Cortex of kidney (tissue), 1 donor: ENCODE results near the gene C3orf38.
A peak's percentile ranks its signal among the peaks of the same experiment; 100 is the strongest.
"Not testable (repeated sequence)": the region's sequence is repeated elsewhere in the genome, so short reads cannot be mapped to it uniquely, and the experiment has no call there.

ENCODE experiments used
- DNase-seq: peaks from one replicate; lab custom pipeline; 2025; lab: John Stamatoyannopoulos, UW

C3orf38 gene

DNA sequence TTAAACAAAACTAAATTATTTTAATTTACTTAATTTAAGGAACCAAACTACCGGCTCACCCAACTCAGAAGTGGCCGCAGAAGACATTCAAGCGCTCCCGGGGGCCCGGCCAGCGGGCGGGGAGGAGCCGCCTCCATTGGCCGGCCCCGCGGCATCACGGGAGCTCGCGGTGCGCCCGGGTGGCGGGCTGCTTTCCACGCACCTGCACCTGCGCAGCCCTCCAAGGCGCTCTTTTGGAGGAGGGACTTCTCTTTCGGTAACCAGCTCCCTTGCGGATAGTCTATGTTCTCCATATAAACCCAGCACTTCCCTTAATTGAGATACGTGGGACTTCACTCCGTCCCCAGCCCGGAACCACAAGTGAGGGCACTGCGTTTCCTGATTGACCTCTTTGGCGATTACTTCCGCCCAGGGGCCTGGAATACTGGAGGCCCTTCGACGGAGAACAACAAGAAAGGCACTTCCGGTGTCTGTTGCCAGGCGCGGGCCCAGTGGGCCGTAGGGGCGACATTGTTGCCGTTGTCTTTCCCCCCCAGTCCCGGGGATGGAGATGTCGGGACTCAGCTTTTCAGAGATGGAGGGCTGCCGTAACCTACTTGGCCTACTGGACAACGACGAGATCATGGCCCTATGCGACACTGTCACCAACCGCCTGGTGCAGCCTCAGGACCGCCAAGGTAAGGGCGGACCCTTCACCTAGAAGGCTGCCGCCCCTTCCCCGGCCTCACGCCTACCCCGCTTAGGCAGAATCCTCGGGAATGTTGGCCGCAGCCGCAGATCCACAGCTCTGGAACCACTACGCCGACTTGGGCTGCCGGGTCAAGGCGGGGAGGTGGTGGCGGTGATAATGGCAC, at the start of gene C3orf38:
Gene C3orf38, plus strand, starts transcription at position 451 of the 854 bp plus-strand sequence. Its CDS starts 94 bp downstream, at position 545.
- DNase-seq = peak; percentile 13

- no peak for DNase-seq
Measured at GRCh38 chr3:88101142-88101541, 48.6 kb upstream of the C3orf38 start.

GRCh38 chr3:88105325-88105724, 44.4 kb upstream of the C3orf38 start:
- no peak for DNase-seq

DNA sequence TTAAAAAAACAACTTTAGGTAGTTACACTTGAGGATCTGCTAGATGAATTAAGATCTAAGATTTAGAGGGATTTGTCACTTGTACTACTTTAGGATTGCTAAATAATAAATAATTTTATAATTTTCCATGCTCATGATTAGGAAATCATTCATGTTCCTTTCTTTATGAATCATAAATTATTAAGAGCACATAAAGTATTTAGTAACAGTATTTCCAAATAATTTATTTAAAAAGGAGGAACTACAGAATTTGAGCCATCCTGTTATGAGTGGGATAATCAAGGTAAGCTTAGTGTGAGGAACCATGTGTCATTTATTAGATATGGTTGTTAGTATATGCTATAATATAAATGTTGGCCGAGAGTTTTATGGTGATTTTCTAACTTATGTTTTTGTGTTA, 37.5 kb upstream of the C3orf38 start:
- DNase-seq = no peak

GRCh38 chr3:88113311-88114162, 36.2 kb upstream of the C3orf38 start:
- no peak for DNase-seq

- no peak for DNase-seq
Measured at GRCh38 chr3:88114878-88115549, 34.7 kb upstream of the C3orf38 start.

DNA sequence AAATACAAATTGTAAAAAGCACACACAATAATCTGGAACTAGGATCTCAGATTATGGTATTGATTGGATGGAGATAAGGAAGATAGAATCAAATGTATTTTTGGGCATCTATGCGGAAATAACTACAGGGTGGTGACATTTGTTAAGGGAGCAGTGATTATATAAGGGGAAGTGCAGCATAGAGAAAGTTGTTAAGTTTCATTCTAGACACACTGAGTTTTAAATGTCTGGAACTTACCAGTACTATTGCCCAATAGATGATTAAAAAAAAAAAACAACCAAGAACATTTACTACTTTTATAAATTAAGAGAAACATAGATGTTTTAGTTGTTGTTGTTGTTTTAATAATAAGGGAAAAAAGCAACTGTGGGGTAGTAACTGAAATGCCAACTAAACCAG, 32.1 kb upstream of the C3orf38 start:
- no peak for DNase-seq

DNA sequence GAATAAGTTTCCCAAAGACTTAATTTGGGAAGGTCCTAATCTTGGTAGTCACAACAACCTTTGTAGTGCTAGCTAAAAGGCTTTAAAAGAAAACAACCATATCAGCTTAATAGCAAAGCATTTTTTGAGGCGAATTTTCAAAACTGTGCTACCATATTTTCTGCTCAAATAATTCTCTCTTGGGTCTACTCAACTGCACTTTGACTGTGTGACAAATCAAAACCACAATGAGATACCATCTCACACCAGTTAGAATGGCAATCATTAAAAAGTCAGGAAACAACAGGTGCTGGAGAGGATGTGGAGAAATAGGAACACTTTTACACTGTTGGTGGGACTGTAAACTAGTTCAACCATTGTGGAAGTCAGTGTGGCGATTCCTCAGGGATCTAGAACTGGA, 31.2 kb upstream of the C3orf38 start:
- DNase-seq = not testable (repeated sequence)

GRCh38 chr3:88123526-88123925, 26.2 kb upstream of the C3orf38 start:
- DNase-seq = no peak

- no peak for DNase-seq
Measured at GRCh38 chr3:88131695-88132094, 18.1 kb upstream of the C3orf38 start.

GRCh38 chr3:88132894-88133293, 16.9 kb upstream of the C3orf38 start:
- no peak for DNase-seq

- no peak for DNase-seq
Measured at GRCh38 chr3:88133711-88134263, 16.0 kb upstream of the C3orf38 start.

DNA sequence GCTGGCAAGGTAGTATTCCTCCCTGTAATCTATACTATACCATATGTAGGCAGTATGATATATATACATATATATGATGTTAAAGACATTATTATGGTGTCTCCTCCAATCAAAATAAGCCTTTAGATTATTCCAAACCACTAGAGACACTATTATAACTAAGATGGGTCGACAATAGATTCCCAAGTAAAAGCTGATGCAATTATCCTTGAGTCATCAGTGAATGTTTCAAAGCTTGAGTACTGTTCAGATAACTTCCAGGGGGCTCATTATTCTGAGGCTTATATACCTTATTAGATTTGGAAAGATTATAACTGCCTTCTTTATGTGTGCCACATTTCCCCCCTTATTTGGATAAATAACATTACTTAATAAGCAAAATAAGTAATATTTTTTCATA, 11.9 kb upstream of the C3orf38 start:
- no peak for DNase-seq

DNA sequence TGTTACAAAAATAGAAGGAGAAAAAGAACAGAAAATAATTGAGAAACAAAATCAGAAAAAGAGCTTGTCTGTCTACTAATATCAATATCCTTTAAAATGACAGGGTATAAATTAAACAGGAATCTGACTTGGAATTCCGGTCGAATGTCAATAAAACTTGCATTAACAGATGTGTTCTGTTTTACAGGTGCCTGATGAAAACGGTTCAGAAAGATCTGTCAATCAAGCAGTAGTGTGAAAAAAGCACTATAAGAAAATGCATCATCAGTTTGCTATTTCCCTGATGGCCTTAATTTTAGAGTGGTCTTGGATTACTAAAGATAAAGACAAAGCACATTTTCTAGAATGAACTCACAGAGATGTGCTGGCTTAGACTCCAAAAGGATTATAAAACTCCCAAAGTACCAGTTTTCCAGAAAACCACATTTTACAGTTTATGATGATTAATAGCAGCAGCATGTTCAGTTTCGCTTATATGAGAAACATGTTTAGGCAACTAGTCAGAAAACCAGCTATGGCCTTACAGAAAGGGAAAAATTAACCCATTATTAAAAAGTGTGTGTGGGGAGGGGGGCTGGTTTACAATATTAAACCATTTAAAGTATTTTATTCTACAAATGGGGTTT, 8.2 kb upstream of the C3orf38 start:
- DNase-seq = no peak

DNA sequence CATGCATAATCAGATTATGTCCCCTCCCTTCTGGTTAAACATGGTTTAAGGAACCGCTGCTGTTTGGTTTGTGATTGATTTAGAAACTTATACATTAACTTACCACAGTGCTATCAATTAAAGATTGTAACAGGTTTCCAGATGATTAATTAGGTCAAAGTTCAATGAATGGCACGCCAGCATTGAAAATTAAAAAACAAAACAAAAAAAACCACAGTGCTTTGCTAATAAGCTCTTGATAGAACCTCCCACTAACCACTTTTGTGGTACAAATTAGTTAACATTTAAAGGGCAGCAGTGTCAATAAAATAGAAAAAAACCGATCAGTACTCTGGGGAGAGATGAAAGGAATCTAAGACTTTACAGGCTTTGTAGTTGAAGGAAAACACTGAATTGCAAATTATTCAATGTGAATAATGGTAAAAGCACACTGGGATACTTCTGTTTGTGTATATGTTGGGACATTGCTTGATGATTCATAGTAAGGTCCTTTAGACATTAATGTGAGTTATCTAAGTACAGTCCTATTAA, 7.6 kb upstream of the C3orf38 start:
- no peak for DNase-seq

DNA sequence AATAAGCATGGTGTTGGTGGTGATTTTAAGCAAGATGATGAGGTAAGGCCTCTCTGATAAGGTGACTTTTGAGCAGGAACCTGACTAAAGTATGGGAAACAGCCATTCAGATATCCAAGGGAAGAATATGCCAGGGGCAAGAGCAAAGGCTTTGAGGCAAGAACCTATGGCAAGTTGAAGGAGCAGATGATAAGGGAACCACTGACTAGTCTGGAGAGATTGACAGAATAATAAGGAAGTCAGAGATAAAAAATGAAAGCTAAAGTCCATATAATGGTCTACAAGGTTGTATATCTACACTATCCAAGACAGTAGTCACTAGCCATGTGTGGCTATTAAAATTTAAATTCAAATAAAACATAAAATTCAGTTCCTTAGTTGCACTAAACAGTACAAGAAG, 2.5 kb upstream of the C3orf38 start:
- no peak for DNase-seq

GRCh38 chr3:88148651-88149050, 1.1 kb upstream of the C3orf38 start:
- DNase-seq = no peak

DNA sequence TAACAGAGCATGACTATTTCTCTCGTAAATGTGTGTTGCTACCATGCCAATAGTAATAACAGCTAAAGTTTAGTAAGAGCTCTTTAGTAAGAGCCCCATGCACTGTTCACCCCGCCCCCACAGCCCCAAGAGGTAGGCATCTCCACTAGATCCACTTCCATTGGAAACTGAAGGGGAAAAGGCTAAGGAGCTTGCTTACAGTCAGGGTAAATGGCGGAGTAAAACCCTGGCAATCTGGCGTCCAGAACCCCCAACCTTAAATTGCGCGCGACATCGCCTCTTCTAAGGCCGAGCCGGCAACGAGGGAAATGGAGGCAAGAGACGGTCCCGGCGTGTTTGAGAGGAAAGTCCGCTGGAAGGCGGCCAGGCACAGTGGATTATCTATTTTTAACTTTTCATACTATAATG, 654 bp upstream of the C3orf38 start:
- DNase-seq = no peak

DNA sequence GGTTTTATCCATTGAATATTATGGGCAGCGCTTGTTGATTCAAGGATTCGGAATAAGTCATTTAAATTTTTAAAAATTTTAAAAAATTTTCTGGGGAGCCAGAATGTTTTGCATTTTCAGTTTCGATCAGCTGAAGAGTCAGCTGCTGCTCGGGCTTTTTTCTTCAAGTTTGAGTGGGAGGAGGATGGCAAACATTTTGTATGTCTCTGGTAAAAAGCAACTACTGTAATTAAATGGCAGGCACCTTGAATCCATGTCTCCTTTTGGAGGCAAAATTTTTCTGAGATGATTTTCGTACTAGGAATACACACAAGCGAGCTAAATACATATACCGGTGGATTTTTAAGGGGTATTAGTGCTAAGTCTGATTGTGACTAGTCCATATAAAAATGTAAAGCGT, 612 bp downstream of the C3orf38 start:
- DNase-seq = no peak

- DNase-seq = no peak
Measured at GRCh38 chr3:88150806-88151205, 1.0 kb downstream of the C3orf38 start.

GRCh38 chr3:88151358-88151757, 1.6 kb downstream of the C3orf38 start:
- no peak for DNase-seq
